NT2/D1 (cell line): ENCODE measurements around the gene SMPX.

ENCODE experiments used
- SUZ12 ChIP-seq: IDR thresholded peaks from 2 replicates; pipeline ENCODE4 v1.6.1; 2011; ENCODE audit not compliant: insufficient read length, insufficient read depth; ENCODE audit errors: extremely low read depth
- YY1 ChIP-seq: IDR thresholded peaks from 2 replicates; pipeline ENCODE4 v1.6.1; 2011; ENCODE audit not compliant: insufficient read length, insufficient read depth

GRCh38 chrX:21779095-21779494, 21.2 kb upstream of the SMPX start:
- TF ChIP-seq YY1 (no peak), SUZ12 (no peak)
